Endothelial cell of umbilical vein (primary cell): ENCODE data around the gene ATP13A3. TPM values are rescaled to one million over a fixed set of nuclear protein-coding genes. Genes with fewer than 3 reads are reported as not detected.
A peak's percentile ranks its signal among the peaks of the same experiment; 100 is the strongest.

Experiments used
- BruUV-seq: library from RNA; stranded (reverse); fragments of 400-500 nt; replicated peaks from 2 replicates; lab custom pipeline; 2021; lab: Mats Ljungman, UMichigan
- CTCF ChIA-PET: fragments of 300-600, 350-600 bp; sonication (Branson Sonifier 250); formaldehyde crosslinking; loops from one replicate; lab custom pipeline; 2021; ENCODE audit warnings: antibody characterized with exemption, inconsistent platforms; lab: Charles Lee
- POLR2A ChIA-PET: fragments of 300-600, 350-600 bp; sonication (Branson Sonifier 250); formaldehyde crosslinking; loops from one replicate; lab custom pipeline; 2021; ENCODE audit warnings: antibody characterized with exemption, inconsistent platforms; lab: Charles Lee
- DNase-seq: peaks from one replicate; pipeline ENCODE4 v3.0.0-alpha.2; 2011; ENCODE audit warnings: low read depth, low spot score
- FAIRE-seq: peaks from 2 replicates; lab custom pipeline; 2011; peaks lifted over from hg19 to GRCh38; lab: Jason Lieb, UNC
- H2AFZ ChIP-seq: 2 replicates; pipeline ENCODE4 v1.6.0; 2012; ENCODE audit warnings: low read depth, low read length, control low read depth, inconsistent platforms
- H3K27ac ChIP-seq: 2 replicates; pipeline ENCODE4 v1.5.1; 2011; ENCODE audit warnings: low read depth, mild to moderate bottlenecking, control low read depth, low read length, moderate library complexity; ENCODE audit not compliant: insufficient read depth
- H3K27me3 ChIP-seq, 2 experiments: 2 replicates each; pipeline versions ENCODE4 v1.6.0 to v1.6.1; 2011; ENCODE audit warnings: low read length in 2 of 2, mixed read lengths in 1 of 2; ENCODE audit not compliant: control insufficient read depth in 2 of 2, insufficient read depth in 2 of 2
- H3K36me3 ChIP-seq, 2 experiments: 2 replicates in 1 of 2; 3 replicates in 1 of 2; pipeline ENCODE4 v1.5.1; 2011; ENCODE audit warnings: low read length in 2 of 2, mild to moderate bottlenecking in 1 of 2, moderate library complexity in 1 of 2; ENCODE audit not compliant: control insufficient read depth in 2 of 2, insufficient read depth in 2 of 2; ENCODE audit errors: extremely low read depth in 1 of 2
- H3K4me1 ChIP-seq: 3 replicates; pipeline ENCODE4 v1.5.1; 2011; ENCODE audit warnings: mild to moderate bottlenecking, low read length; ENCODE audit not compliant: control insufficient read depth, insufficient read depth; ENCODE audit errors: extremely low read depth
- H3K4me2 ChIP-seq: 2 replicates; pipeline ENCODE4 v1.6.1; 2011; ENCODE audit warnings: low read length, control low read depth, mixed read lengths; ENCODE audit not compliant: insufficient read depth
- H3K4me3 ChIP-seq, 3 experiments: fragments of 200-600 bp in 1 of 3; sonication (generic), shearing (Covaris generic) in 1 of 3; replicated peaks in 1 of 3; 2 replicates each; pipeline ENCODE4 v1.5.1; 2011 to 2016; ENCODE audit warnings: control low read depth in 3 of 3, low read length in 3 of 3, mild to moderate bottlenecking in 2 of 3, inconsistent platforms in 1 of 3, low read depth in 1 of 3, moderate library complexity in 1 of 3; ENCODE audit not compliant: insufficient read depth in 1 of 3
- H3K79me2 ChIP-seq: 2 replicates; pipeline ENCODE4 v1.6.0; 2012; ENCODE audit warnings: low read length, inconsistent platforms; ENCODE audit not compliant: control insufficient read depth, insufficient read depth
- H3K9ac ChIP-seq: replicated peaks from 2 replicates; pipeline ENCODE3; 2011; ENCODE audit warnings: low read length, control low read depth; ENCODE audit not compliant: insufficient read depth; ENCODE audit errors: extremely low read depth
- H3K9me1 ChIP-seq: replicated peaks from 3 replicates; pipeline ENCODE4 v1.6.0; 2011; ENCODE audit warnings: mild to moderate bottlenecking, low read length; ENCODE audit not compliant: control insufficient read depth, insufficient read depth; ENCODE audit errors: extremely low read depth
- H3K9me3 ChIP-seq: replicated peaks from 2 replicates; pipeline ENCODE4 v1.5.1; 2012; ENCODE audit warnings: low read length, inconsistent platforms; ENCODE audit not compliant: control insufficient read depth, insufficient read depth
- H4K20me1 ChIP-seq: replicated peaks from 2 replicates; pipeline ENCODE3; 2011; ENCODE audit warnings: mild to moderate bottlenecking, low read length; ENCODE audit not compliant: control insufficient read depth, insufficient read depth; ENCODE audit errors: extremely low read depth
- EZH2 ChIP-seq: IDR thresholded peaks from 2 replicates; pipeline ENCODE4 v1.6.1; 2012; ENCODE audit warnings: borderline replicate concordance, low read depth, mild to moderate bottlenecking, moderate library complexity, low read length, inconsistent platforms; ENCODE audit not compliant: severe bottlenecking
- FOS ChIP-seq: IDR thresholded peaks from 2 replicates; pipeline ENCODE4 v1.6.1; 2011; ENCODE audit warnings: mild to moderate bottlenecking, low read length, moderate library complexity, borderline replicate concordance; ENCODE audit not compliant: insufficient read depth
- GATA2 ChIP-seq: IDR thresholded peaks from 2 replicates; pipeline ENCODE4 v1.7.0; 2011; ENCODE audit warnings: low read depth, mild to moderate bottlenecking, moderate library complexity, mixed read lengths, low read length; ENCODE audit not compliant: insufficient read length, insufficient read depth
- JUN ChIP-seq: IDR thresholded peaks from 2 replicates; pipeline ENCODE4 v1.6.1; 2011; ENCODE audit warnings: borderline replicate concordance, low read depth; ENCODE audit not compliant: insufficient read length, insufficient read depth
- MYC ChIP-seq: IDR thresholded peaks from one replicate; pipeline ENCODE4 v1.6.1; 2011; ENCODE audit warnings: mild to moderate bottlenecking, low read depth, low read length
- POLR2A ChIP-seq: IDR thresholded peaks from 2 replicates; pipeline ENCODE4 v1.6.1; 2012; ENCODE audit warnings: low read depth, mild to moderate bottlenecking, control low read depth, low read length
- POLR2AphosphoS5 ChIP-seq: IDR thresholded peaks from 2 replicates; pipeline ENCODE4 v1.6.1; 2012; ENCODE audit warnings: low read depth, mild to moderate bottlenecking, control low read depth, low read length, moderate library complexity; ENCODE audit not compliant: insufficient read depth
- dilution Hi-C: fragments of 300-500 bp; cut with MboI; formaldehyde crosslinking; loops from one replicate; pipeline ENCODE4 v1.15.0; 2019; ENCODE audit warnings: low sequenced_read_pairs; ENCODE audit not compliant: extremely low pct_ligation_motif_present
- intact Hi-C: fragments of 100-400 bp; cut with micrococcal nuclease; formaldehyde crosslinking; loops from one replicate; pipeline ENCODE4 v1.10.0; 2022
- polyA plus RNA-seq, 4 experiments: library from polyadenylated mRNA; depleted of rRNA in 3 of 4; stranded (reverse) in 3 of 4; unstranded in 1 of 4; fragments of >200 nt; gene quantifications; 2 replicates each; pipeline versions ENCODE4 v1.2.1 to v1.2.3, GENCODE V29; 2011 to 2012; ENCODE audit warnings: missing spikeins in 1 of 4
- total RNA-seq: library from RNA; stranded (reverse); gene quantifications from 2 replicates; pipeline ENCODE4 v1.2.3, GENCODE V29; 2021
- TF ChIP-seq, protein P1 (sequence below), 2 donors: IDR thresholded peaks; 1 replicate in 1 of 2; 2 replicates in 1 of 2; pipeline ENCODE4 v1.5.1; 2011; ENCODE audit warnings: low read length in 2 of 2, mild to moderate bottlenecking in 2 of 2, moderate library complexity in 2 of 2, control low read depth in 1 of 2, inconsistent platforms in 1 of 2, low read depth in 1 of 2; ENCODE audit not compliant: insufficient read depth in 1 of 2; ENCODE audit errors: extremely low read depth in 1 of 2
- TF ChIP-seq, protein P2 (sequence below): IDR thresholded peaks from 2 replicates; pipeline ENCODE4 v1.6.1; 2011; ENCODE audit not compliant: insufficient read depth, insufficient read length

ATP13A3 gene
- total and polyA plus RNA-seq, 2 donors (not counting 3 experiments of a cell fraction or from before 2014, with no cell fraction given): 12.0 to 59.0 TPM

DNA sequence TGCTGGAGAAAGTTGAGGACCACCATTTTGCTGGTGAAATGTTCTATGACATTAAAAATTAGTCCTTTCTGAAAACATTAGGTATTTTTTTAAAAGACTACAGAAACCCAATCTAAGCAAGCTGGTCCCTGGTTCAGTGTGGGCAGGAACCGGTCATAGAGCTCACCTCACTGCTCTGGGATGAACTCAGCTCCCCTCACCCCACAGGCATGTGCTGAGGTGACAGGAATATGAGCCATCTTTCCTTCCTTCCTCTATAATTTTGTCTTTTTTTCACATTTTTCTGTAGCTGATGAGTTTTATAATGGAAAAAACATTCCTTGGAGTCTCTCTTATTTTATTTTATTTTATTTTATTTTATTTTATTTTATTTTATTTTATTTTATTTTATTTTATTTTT, 109.1 kb downstream of the ATP13A3 start:
- Histone ChIP-seq H3K27me3 (peaks cover 0 to 5% of the 10 kb centered on the region in 2 experiments), H3K36me3 (no peaks in the 10 kb centered on the region), H3K9me3 (no peaks in the 10 kb centered on the region), H3K79me2 (no peaks in the 10 kb centered on the region), H3K4me1 (peaks cover 13% of the 10 kb centered on the region), H4K20me1 (no peaks in the 10 kb centered on the region), H3K9ac (no peak overlapping the region), H3K9me1 (no peaks in the 10 kb centered on the region), H3K4me2 (peak overlapping the region; percentile 10), H3K27ac (no peak overlapping the region), H2AFZ (no peak overlapping the region), H3K4me3 (no peak overlapping the region)
- FAIRE-seq (peak; percentile 58), DNase-seq (no peak)
- POLR2A ChIA-PET: no interaction called here
- CTCF ChIA-PET: interaction anchor here (0.6 to 1.3 kb wide), 3 partner anchors 8 to 44 kb away, joined by 3 read pairs; no protein-coding TSS in a partner anchor
- no TSS peak for BruUV-seq
- TF ChIP-seq FOS: peak; percentile 52
- TF ChIP-seq, protein P1, sequence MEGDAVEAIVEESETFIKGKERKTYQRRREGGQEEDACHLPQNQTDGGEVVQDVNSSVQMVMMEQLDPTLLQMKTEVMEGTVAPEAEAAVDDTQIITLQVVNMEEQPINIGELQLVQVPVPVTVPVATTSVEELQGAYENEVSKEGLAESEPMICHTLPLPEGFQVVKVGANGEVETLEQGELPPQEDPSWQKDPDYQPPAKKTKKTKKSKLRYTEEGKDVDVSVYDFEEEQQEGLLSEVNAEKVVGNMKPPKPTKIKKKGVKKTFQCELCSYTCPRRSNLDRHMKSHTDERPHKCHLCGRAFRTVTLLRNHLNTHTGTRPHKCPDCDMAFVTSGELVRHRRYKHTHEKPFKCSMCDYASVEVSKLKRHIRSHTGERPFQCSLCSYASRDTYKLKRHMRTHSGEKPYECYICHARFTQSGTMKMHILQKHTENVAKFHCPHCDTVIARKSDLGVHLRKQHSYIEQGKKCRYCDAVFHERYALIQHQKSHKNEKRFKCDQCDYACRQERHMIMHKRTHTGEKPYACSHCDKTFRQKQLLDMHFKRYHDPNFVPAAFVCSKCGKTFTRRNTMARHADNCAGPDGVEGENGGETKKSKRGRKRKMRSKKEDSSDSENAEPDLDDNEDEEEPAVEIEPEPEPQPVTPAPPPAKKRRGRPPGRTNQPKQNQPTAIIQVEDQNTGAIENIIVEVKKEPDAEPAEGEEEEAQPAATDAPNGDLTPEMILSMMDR (IDR thresholded peaks at IDR 0.05; ENCODE audit: extremely low read depth in 1 of 2, insufficient read depth in 1 of 2, low read depth in 1 of 2, low read length in 2 of 2): no peak
- dilution Hi-C loops: no loop called here
- intact Hi-C loops: no loop called here

DNA sequence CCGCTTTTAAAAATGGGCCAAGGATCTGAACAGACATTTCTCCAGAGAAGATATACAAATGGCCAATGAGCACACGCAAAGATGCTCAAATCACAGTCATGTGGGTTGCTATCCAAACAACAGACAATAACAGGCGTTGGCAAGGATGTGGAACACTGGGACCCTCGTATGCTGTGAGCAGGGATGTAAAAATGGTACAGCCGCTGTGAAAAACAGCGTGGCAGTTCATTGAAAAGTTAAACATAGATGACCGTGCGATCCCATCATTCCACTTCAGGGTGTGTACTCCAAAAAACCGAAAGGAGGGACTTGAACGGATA, 110.6 kb downstream of the ATP13A3 start:
- CTCF ChIA-PET: interaction anchor here (1.6 kb wide), 1 partner anchor 32 kb away, joined by 15 read pairs; no protein-coding TSS in a partner anchor

More for the DNA sequence above, 110.6 kb downstream of the ATP13A3 start:
- Histone ChIP-seq H3K9ac (no peak overlapping the region), H3K4me3 (no peak overlapping the region), H4K20me1 (no peaks in the 10 kb centered on the region), H3K27ac (no peak overlapping the region), H3K9me3 (no peaks in the 10 kb centered on the region), H3K9me1 (no peaks in the 10 kb centered on the region), H3K27me3 (peaks cover 0 to 5% of the 10 kb centered on the region in 2 experiments), H3K36me3 (no peaks in the 10 kb centered on the region), H2AFZ (peak overlapping the region; percentile 74), H3K79me2 (no peaks in the 10 kb centered on the region), H3K4me2 (no peak overlapping the region), H3K4me1 (peaks cover 13% of the 10 kb centered on the region)
- DNase-seq (no peak), FAIRE-seq (no peak)
- dilution Hi-C loops: no loop called here
- TF ChIP-seq MYC: no peak
- TF ChIP-seq, protein P1 (IDR thresholded peaks at IDR 0.05; ENCODE audit: extremely low read depth in 1 of 2, insufficient read depth in 1 of 2, low read depth in 1 of 2, low read length in 2 of 2): no peak
- TF ChIP-seq, protein P2, sequence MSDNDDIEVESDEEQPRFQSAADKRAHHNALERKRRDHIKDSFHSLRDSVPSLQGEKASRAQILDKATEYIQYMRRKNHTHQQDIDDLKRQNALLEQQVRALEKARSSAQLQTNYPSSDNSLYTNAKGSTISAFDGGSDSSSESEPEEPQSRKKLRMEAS: no peak
- TF ChIP-seq GATA2: no peak
- no peak for TF ChIP-seq EZH2
- no peak for TF ChIP-seq JUN
- no peak for TF ChIP-seq POLR2AphosphoS5
- no peak for TF ChIP-seq FOS
- no peak for TF ChIP-seq POLR2A
- intact Hi-C loops: no loop called here
- POLR2A ChIA-PET: no interaction called here
- no TSS peak for BruUV-seq
